ENCODE results near the gene FERMT2.

Gene FERMT2

GRCh38 chr14:52833891-52834290 lies 117.0 kb downstream of the FERMT2 start:
- in situ Hi-C loops (cut with MboI; ENCODE audit: low sequenced_read_pairs): no loop called here

GRCh38 chr14:52829527-52830185 lies 121.2 kb downstream of the FERMT2 start:
- in situ Hi-C loops (cut with MboI; ENCODE audit: low sequenced_read_pairs): no loop called here

GRCh38 chr14:52827426-52827825 lies 123.4 kb downstream of the FERMT2 start:
- in situ Hi-C loops (cut with MboI; ENCODE audit: low sequenced_read_pairs): no loop called here

DNA sequence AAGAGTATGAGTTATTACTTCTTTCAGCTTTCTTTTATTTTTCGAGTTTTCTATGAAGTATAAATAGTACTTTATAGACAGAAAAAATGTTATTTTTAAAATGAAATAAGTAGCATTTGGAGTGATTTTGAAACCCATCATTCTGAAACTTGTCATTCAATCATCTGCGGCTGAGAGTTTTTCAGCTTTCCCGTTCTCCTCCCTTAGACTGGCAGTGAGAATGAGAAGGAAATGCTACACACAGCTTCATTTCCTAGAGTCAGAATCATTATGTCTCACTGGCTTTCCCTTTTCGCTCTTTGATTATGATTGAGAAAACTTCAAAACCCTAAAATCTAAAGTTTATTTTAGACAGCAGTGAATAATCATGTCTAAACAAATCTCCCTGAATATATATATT lies 125.8 kb downstream of the FERMT2 start:
- in situ Hi-C loops (cut with MboI; ENCODE audit: low sequenced_read_pairs): no loop called here

DNA sequence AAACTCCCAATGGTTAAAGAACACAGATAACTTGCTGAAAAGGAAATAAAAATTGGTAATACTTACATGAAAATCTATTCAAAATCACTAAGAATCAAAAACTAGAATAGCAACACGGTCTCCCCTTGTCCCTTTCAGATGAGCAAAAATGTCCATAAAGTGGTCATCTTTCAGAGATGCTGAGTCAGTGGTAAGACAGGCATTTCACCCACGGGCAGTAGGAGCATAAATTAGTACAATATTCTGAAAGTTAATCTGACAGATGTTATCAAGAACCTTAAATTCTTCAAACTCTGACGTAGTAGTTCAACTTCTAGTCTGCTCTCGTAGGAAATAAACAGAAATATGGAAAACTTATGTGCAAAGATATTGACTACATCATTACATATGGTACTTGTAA lies 126.4 kb downstream of the FERMT2 start:
- in situ Hi-C loops (cut with MboI; ENCODE audit: low sequenced_read_pairs): loop anchor here (25.0 kb wide), 1 partner anchor 488 kb away; no protein-coding TSS in a partner anchor

- in situ Hi-C loops (cut with MboI; ENCODE audit: low sequenced_read_pairs): loop anchor here (25.0 kb wide), 1 partner anchor 490 kb away; no protein-coding TSS in a partner anchor
These were observed 129.0 kb downstream of the FERMT2 start for GRCh38 chr14:52821805-52822250.

- in situ Hi-C loops (cut with MboI; ENCODE audit: low sequenced_read_pairs): loop anchor here (25.0 kb wide), 1 partner anchor 504 kb away; no protein-coding TSS in a partner anchor
These were observed 142.7 kb downstream of the FERMT2 start for GRCh38 chr14:52808101-52808500.
